Peyer's patch (tissue), 4 donors: ENCODE data around the gene NWD2. TPM values are rescaled to one million over a fixed set of nuclear protein-coding genes. Genes with fewer than 3 reads are reported as not detected.

Experiments used
- DNase-seq, 3 donors: peaks; one replicate each; pipeline ENCODE4 v3.0.0-alpha.2; 2017 to 2019
- H3K27ac ChIP-seq, 4 donors: fragments of 200-600 bp; sonication (generic); one replicate each; pipeline ENCODE4 v1.5.1; 2016 to 2019
- H3K27me3 ChIP-seq, 2 donors: fragments of 200-600 bp; sonication (generic); one replicate each; pipeline ENCODE4 v1.5.1; 2019
- H3K36me3 ChIP-seq, 3 donors: fragments of 200-600 bp; sonication (generic); one replicate each; pipeline ENCODE4 v1.5.1; 2016 to 2019
- H3K4me1 ChIP-seq, 4 donors: fragments of 200-600 bp; sonication (generic); one replicate each; pipeline ENCODE4 v1.5.1; 2016 to 2019
- H3K4me3 ChIP-seq, 4 donors: fragments of 200-600 bp; sonication (generic); 1 replicate in 3 of 4; 2 replicates in 1 of 4; pipeline ENCODE4 v1.5.1; 2016 to 2019; ENCODE audit warnings: mild to moderate bottlenecking in 1 of 4
- H3K9me3 ChIP-seq, 4 donors: fragments of 200-600 bp; sonication (generic); one replicate each; pipeline ENCODE4 v1.5.1; 2016 to 2019; ENCODE audit warnings: mild to moderate bottlenecking in 1 of 4
- POLR2A ChIP-seq, 2 donors: fragments of 450-650 bp; IDR thresholded peaks; one replicate each; pipeline ENCODE4 v1.5.1; 2017; ENCODE audit warnings: antibody characterized with exemption in 2 of 2, mild to moderate bottlenecking in 2 of 2, moderate library complexity in 2 of 2
- total RNA-seq, 4 donors: library from RNA; depleted of rRNA; stranded (reverse); fragments of >200 nt; gene quantifications; one replicate each; pipeline ENCODE4 v1.1.0, GENCODE V29; 2016
- TF ChIP-seq, protein P1 (sequence below), 6 experiments: fragments of 450-650 bp in 4 of 6; fragments of 200-600 bp in 2 of 6; sonication (generic) in 1 of 6; IDR thresholded peaks; one replicate each; pipeline ENCODE4 v1.5.1; 2017 to 2019; ENCODE audit warnings: antibody characterized with exemption in 6 of 6, mild to moderate bottlenecking in 3 of 6, moderate library complexity in 1 of 6

NWD2 gene
- total RNA-seq, 4 donors from 2014 or later, result not detected

DNA sequence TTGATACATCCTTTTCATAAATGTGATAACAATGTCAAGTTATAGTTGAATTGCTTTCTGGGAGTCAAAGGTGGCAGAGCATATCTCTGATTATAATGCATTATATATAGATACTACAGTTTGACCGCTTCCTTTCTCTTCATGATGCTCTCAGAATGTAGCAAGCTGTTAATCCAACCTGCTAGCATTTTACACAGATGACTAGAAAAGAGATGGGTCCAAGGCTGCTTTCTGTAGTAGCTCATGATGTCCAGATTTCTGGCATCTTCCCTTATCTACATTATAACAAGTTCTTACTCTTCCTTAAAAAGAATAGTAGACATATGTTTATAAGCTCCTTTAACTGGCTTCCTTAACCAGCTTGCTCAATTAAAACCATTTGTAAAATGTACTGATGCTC, 192.0 kb downstream of the NWD2 start:
- Histone ChIP-seq H3K27me3 (no peaks in the 10 kb centered on the region), H3K36me3 (no peaks in the 10 kb centered on the region), H3K27ac (no peak overlapping the region), H3K9me3 (no peaks in the 10 kb centered on the region), H3K4me3 (no peak overlapping the region), H3K4me1 (peaks cover 0 to 11% (median 0%) of the 10 kb centered on the region in 4 donors)
- no peak for TF ChIP-seq POLR2A (IDR thresholded peaks at IDR 0.05)
- no peak for DNase-seq

DNA sequence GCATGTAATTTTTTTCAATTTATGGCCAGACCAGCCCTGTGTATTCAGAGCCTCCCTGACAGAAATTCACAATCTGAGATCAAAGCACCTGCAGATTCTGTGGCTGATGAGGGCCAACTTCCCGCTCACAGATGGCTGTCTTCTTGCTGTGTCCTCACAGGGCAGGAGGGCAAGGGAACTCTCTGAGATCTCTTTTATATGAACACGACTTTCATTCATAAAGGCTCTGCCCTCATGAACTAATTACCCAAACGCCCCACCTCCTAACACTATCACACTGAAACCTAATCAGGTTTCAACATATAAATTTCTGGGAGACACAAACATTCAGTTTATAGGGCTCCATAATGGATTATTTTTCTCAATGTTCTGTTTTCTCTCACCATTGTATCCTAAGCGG, 192.6 kb downstream of the NWD2 start:
- H3K27ac ChIP-seq, result no peak overlapping the region
- TF ChIP-seq, protein P1, sequence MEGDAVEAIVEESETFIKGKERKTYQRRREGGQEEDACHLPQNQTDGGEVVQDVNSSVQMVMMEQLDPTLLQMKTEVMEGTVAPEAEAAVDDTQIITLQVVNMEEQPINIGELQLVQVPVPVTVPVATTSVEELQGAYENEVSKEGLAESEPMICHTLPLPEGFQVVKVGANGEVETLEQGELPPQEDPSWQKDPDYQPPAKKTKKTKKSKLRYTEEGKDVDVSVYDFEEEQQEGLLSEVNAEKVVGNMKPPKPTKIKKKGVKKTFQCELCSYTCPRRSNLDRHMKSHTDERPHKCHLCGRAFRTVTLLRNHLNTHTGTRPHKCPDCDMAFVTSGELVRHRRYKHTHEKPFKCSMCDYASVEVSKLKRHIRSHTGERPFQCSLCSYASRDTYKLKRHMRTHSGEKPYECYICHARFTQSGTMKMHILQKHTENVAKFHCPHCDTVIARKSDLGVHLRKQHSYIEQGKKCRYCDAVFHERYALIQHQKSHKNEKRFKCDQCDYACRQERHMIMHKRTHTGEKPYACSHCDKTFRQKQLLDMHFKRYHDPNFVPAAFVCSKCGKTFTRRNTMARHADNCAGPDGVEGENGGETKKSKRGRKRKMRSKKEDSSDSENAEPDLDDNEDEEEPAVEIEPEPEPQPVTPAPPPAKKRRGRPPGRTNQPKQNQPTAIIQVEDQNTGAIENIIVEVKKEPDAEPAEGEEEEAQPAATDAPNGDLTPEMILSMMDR (IDR thresholded peaks at IDR 0.05), result no peak
- no peak for TF ChIP-seq POLR2A (IDR thresholded peaks at IDR 0.05)
- H3K36me3 ChIP-seq, result no peaks in the 10 kb centered on the region
- DNase-seq, result peak in 1 of 3 donors; percentile 49
- H3K9me3 ChIP-seq, result no peaks in the 10 kb centered on the region
- H3K27me3 ChIP-seq, result no peaks in the 10 kb centered on the region
- no peak overlapping the region for H3K4me3 ChIP-seq
- H3K4me1 ChIP-seq, result peaks cover 0 to 11% (median 0%) of the 10 kb centered on the region in 4 donors

DNA sequence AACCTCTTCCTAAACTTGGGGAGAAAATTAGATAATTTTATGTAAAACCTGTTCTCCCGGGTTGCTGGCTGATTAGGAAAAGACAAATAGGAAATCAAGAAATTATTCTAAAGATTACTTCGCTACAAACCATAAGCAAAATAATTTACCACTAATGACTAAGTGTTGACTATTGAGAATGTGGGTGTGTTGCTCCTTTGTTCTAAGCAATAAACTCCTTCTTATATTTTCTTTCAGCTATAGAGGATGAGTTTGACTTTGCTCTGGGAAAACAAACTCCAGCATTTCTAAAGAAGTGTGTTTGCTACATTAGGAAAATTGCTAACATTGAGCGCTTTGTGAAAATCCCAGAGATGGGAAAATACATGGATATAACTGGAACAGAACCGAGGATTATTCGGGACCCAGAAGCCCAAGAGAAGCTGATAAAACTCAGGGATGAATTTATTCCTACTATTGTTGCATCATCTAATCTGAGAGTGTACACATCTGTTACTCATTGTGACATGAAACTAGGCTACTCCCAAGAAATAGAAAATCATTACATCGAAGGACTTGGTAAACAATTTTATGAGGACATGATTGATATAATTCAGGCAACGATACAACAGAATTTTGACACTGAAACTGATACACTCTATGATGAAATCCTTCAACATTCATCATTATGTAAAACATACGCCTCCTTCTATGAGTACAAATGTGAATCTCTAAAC, 194.2 kb downstream of the NWD2 start:
- TF ChIP-seq POLR2A (IDR thresholded peaks at IDR 0.05), result no peak
- TF ChIP-seq, protein P1 (IDR thresholded peaks at IDR 0.05), result no peak
- no peaks in the 10 kb centered on the region for H3K27me3 ChIP-seq
- H3K4me1 ChIP-seq, result peaks cover 0 to 11% (median 0%) of the 10 kb centered on the region in 4 donors
- no peaks in the 10 kb centered on the region for H3K9me3 ChIP-seq
- H3K27ac ChIP-seq, result peak overlapping the region in 1 of 4 donors; percentile 44
- no peak for DNase-seq
- no peak overlapping the region for H3K4me3 ChIP-seq
- H3K36me3 ChIP-seq, result no peaks in the 10 kb centered on the region

DNA sequence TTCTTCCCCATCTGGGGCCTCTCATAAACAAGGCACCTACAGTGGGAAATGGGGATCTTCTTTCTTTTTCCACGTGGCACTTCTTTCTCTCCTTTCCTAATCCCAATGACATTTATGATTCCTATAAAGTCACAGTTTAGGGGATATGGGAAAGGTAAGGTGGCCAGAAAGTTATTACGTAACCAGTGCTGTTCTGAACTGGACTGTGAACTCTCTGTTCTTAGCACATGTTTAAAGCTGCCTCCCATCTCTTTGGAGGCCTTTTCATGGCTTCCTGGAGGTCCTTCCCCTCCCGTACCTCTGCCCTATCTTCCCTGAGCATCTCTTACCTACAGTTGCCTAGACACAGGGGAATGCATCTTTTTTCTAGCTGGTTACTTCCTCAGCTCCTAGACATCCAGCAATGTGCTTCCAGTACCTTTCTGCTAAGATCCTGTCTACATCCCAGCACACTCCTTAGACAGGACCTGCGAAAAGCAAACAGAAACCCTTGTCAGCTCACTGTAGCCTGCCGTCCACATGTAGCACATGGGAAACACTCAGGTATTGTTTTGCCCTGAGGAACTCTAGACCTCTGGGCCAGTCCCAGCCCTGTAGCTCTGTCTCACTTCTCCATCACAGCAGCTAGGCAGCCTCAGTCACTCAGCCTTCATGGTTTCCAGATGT, 195.4 kb downstream of the NWD2 start:
- Histone ChIP-seq H3K4me3 (no peak overlapping the region), H3K27ac (peak overlapping the region in 1 of 4 donors; percentile 14), H3K27me3 (no peaks in the 10 kb centered on the region), H3K4me1 (peaks cover 0 to 11% (median 0%) of the 10 kb centered on the region in 4 donors), H3K9me3 (no peaks in the 10 kb centered on the region), H3K36me3 (no peaks in the 10 kb centered on the region)
- TF ChIP-seq, protein P1 (IDR thresholded peaks at IDR 0.05), result no peak
- TF ChIP-seq POLR2A (IDR thresholded peaks at IDR 0.05), result no peak
- no peak for DNase-seq

DNA sequence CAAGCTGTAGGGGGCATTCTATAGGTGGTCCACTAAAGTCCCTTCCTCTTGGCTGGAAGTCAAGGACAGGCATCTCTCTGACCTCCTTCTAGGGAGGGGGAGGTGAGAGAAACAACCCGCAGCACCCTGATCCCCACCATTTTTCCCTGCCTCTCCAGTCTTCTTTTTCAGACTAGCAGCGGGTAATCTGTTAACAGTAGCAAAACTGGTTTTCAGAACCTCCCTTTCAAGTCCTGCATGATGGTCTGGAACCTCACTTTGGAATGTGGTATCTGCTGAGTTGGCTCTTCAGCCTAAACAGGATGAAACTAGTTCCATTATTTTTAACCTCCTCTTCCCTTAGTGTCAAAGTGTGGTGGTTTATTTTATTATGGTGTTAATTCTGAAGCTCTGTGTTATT, 196.0 kb downstream of the NWD2 start:
- TF ChIP-seq POLR2A (IDR thresholded peaks at IDR 0.05), result no peak
- TF ChIP-seq, protein P1 (IDR thresholded peaks at IDR 0.05), result no peak
- H3K9me3 ChIP-seq, result no peaks in the 10 kb centered on the region
- no peak for DNase-seq
- no peaks in the 10 kb centered on the region for H3K27me3 ChIP-seq
- H3K36me3 ChIP-seq, result no peaks in the 10 kb centered on the region
- H3K27ac ChIP-seq, result peak overlapping the region in 2 of 4 donors; percentile 65 to 86
- H3K4me1 ChIP-seq, result peaks cover 0 to 11% (median 0%) of the 10 kb centered on the region in 4 donors
- no peak overlapping the region for H3K4me3 ChIP-seq
